HEK293T (cell line): ENCODE data around the gene CAMK1D.
"Not testable (repeated sequence)": the region's sequence is repeated elsewhere in the genome, so short reads cannot be mapped to it uniquely, and the experiment has no call there.

Experiments used
- ARNT ChIP-seq: fragments of 450-650 bp; IDR thresholded peaks from 2 replicates; pipeline ENCODE4 v1.6.1; 2017; ENCODE audit warnings: mild to moderate bottlenecking
- BHLHE40 ChIP-seq: fragments of 450-650 bp; IDR thresholded peaks from 2 replicates; pipeline ENCODE4 v1.6.1; 2016; ENCODE audit warnings: mild to moderate bottlenecking, moderate library complexity, borderline replicate concordance
- CTBP1 ChIP-seq: fragments of 450-650 bp; IDR thresholded peaks from 2 replicates; pipeline ENCODE4 v1.6.1; 2016; ENCODE audit warnings: borderline replicate concordance
- ELF4 ChIP-seq: fragments of 450-650 bp; IDR thresholded peaks from 2 replicates; pipeline ENCODE4 v1.6.1; 2017; ENCODE audit warnings: antibody characterized with exemption
- FOXK2 ChIP-seq: fragments of 450-650 bp; IDR thresholded peaks from 2 replicates; pipeline ENCODE4 v1.6.1; 2016; ENCODE audit warnings: mild to moderate bottlenecking
- FOXM1 ChIP-seq: fragments of 450-650 bp; IDR thresholded peaks from 2 replicates; pipeline ENCODE4 v1.6.1; 2017; ENCODE audit warnings: mild to moderate bottlenecking, borderline replicate concordance
- HDGF ChIP-seq: fragments of 450-650 bp; IDR thresholded peaks from 2 replicates; pipeline ENCODE4 v1.6.1; 2017; ENCODE audit warnings: antibody characterized with exemption, borderline replicate concordance
- NFRKB ChIP-seq: fragments of 450-650 bp; IDR thresholded peaks from 2 replicates; pipeline ENCODE4 v1.6.1; 2016; ENCODE audit warnings: mild to moderate bottlenecking, moderate library complexity
- SP1 ChIP-seq: fragments of 450-650 bp; IDR thresholded peaks from 2 replicates; pipeline ENCODE4 v1.6.1; 2017
- SUZ12 ChIP-seq: fragments of 450-650 bp; IDR thresholded peaks from 2 replicates; pipeline ENCODE4 v1.6.1; 2016; ENCODE audit warnings: mild to moderate bottlenecking
- TARDBP ChIP-seq: fragments of 450-650 bp; IDR thresholded peaks from 2 replicates; pipeline ENCODE4 v1.6.1; 2016
- TF ChIP-seq, protein P1 (sequence below): fragments of 450-650 bp; IDR thresholded peaks from 2 replicates; pipeline ENCODE4 v1.6.1; 2016

DNA sequence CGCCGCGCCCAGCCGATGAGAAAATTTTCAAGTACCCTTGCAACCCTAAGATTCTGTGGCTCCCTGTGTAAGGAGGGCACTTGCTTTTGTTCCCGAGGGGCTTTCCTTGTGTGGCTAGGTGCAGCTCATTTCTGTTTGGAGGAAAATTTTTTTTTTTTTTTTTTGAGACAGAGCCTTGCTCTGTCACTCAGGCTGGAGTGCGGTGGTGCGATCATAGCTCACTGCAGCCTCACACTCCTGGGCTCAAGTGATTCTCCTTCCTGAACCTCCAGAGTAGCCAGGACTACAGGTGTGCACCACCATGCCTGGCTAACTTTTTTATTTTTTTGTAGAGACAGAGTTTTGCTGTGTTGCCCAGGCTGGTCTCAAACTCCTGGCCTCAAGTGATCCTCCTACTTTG lies 5.3 kb downstream of the CAMK1D start:
- TF ChIP-seq NFRKB, SUZ12, FOXK2, BHLHE40, TARDBP, ARNT, SP1, HDGF, CTBP1, FOXM1, ELF4: not testable (repeated sequence)
- TF ChIP-seq, protein P1, sequence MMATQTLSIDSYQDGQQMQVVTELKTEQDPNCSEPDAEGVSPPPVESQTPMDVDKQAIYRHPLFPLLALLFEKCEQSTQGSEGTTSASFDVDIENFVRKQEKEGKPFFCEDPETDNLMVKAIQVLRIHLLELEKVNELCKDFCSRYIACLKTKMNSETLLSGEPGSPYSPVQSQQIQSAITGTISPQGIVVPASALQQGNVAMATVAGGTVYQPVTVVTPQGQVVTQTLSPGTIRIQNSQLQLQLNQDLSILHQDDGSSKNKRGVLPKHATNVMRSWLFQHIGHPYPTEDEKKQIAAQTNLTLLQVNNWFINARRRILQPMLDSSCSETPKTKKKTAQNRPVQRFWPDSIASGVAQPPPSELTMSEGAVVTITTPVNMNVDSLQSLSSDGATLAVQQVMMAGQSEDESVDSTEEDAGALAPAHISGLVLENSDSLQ, result not testable (repeated sequence)
